Trophoblast cell (in vitro differentiated cells and primary cell): ENCODE data around the gene UPP2.
A peak's percentile ranks its signal among the peaks of the same experiment; 100 is the strongest.

Experiments used
- DNase-seq, 2 donors: peaks; one replicate each; pipeline ENCODE4 v3.0.0-alpha.2; 2016
- H2AFZ ChIP-seq: 2 replicates; pipeline ENCODE4 v1.6.1; 2013; ENCODE audit warnings: low read length, moderate library complexity, mild to moderate bottlenecking; ENCODE audit not compliant: insufficient read depth, poor library complexity
- H2AK5ac ChIP-seq: 2 replicates; pipeline ENCODE4 v1.6.1; 2013; ENCODE audit warnings: mild to moderate bottlenecking, low read length
- H2BK120ac ChIP-seq: 2 replicates; pipeline ENCODE4 v1.6.1; 2013; ENCODE audit warnings: low read length, mild to moderate bottlenecking, moderate library complexity; ENCODE audit not compliant: insufficient read depth, poor library complexity
- H2BK12ac ChIP-seq: 2 replicates; pipeline ENCODE4 v1.6.1; 2013; ENCODE audit warnings: mild to moderate bottlenecking, low read length, moderate library complexity
- H2BK5ac ChIP-seq: 2 replicates; pipeline ENCODE4 v1.6.1; 2013; ENCODE audit warnings: low read length, low read depth, moderate library complexity, mild to moderate bottlenecking; ENCODE audit not compliant: poor library complexity
- H3K14ac ChIP-seq: 2 replicates; pipeline ENCODE4 v1.6.1; 2013; ENCODE audit warnings: mild to moderate bottlenecking, low read length
- H3K18ac ChIP-seq: 2 replicates; pipeline ENCODE4 v1.6.1; 2013; ENCODE audit warnings: mild to moderate bottlenecking, low read length
- H3K23ac ChIP-seq: 2 replicates; pipeline ENCODE4 v1.6.1; 2013; ENCODE audit warnings: low read length
- H3K27ac ChIP-seq: 2 replicates; pipeline ENCODE4 v1.5.1; 2013; ENCODE audit warnings: low read depth, mild to moderate bottlenecking, inconsistent platforms, low read length, moderate library complexity
- H3K27me3 ChIP-seq: 2 replicates; pipeline ENCODE4 v1.6.1; 2013; ENCODE audit warnings: inconsistent platforms, mild to moderate bottlenecking, low read length, moderate library complexity; ENCODE audit not compliant: insufficient read depth
- H3K36me3 ChIP-seq, 2 experiments: 1 replicate in 1 of 2; 2 replicates in 1 of 2; pipeline ENCODE4 v1.6.1; 2013; ENCODE audit warnings: low read length in 2 of 2, mild to moderate bottlenecking in 2 of 2, moderate library complexity in 1 of 2; ENCODE audit not compliant: insufficient read depth in 2 of 2, control insufficient read depth in 1 of 2
- H3K4ac ChIP-seq: 2 replicates; pipeline ENCODE4 v1.6.1; 2013; ENCODE audit warnings: low read depth, mild to moderate bottlenecking, low read length, moderate library complexity
- H3K4me1 ChIP-seq, 2 experiments: 1 replicate in 1 of 2; 2 replicates in 1 of 2; pipeline ENCODE4 v1.6.1; 2013; ENCODE audit warnings: low read length in 2 of 2, mild to moderate bottlenecking in 2 of 2, moderate library complexity in 1 of 2; ENCODE audit not compliant: insufficient read depth in 2 of 2, control insufficient read depth in 1 of 2
- H3K4me2 ChIP-seq: 2 replicates; pipeline ENCODE4 v1.6.1; 2013; ENCODE audit warnings: inconsistent platforms, mild to moderate bottlenecking, low read length, moderate library complexity
- H3K4me3 ChIP-seq: 2 replicates; pipeline ENCODE4 v1.5.1; 2013; ENCODE audit warnings: mild to moderate bottlenecking, low read depth, low read length, inconsistent platforms
- H3K79me1 ChIP-seq: one replicate; pipeline ENCODE4 v1.6.1; 2013; ENCODE audit warnings: low read length
- H3K79me2 ChIP-seq: 2 replicates; pipeline ENCODE4 v1.6.1; 2013; ENCODE audit warnings: low read length, mild to moderate bottlenecking; ENCODE audit not compliant: control insufficient read depth, insufficient read depth, poor library complexity
- H3K9ac ChIP-seq: 2 replicates; pipeline ENCODE4 v1.6.1; 2013; ENCODE audit warnings: mild to moderate bottlenecking, low read length
- H3K9me3 ChIP-seq: 2 replicates; pipeline ENCODE4 v1.6.1; 2013; ENCODE audit warnings: low read depth, mild to moderate bottlenecking, control low read depth, inconsistent platforms, low read length; ENCODE audit not compliant: insufficient read depth
- H4K12ac ChIP-seq: 2 replicates; pipeline ENCODE4 v1.6.1; 2013; ENCODE audit warnings: low read depth, mild to moderate bottlenecking, low read length, moderate library complexity
- H4K8ac ChIP-seq: 2 replicates; pipeline ENCODE4 v1.6.1; 2013; ENCODE audit warnings: low read depth, mild to moderate bottlenecking, low read length, moderate library complexity
- H4K91ac ChIP-seq: one replicate; pipeline ENCODE4 v1.6.1; 2013; ENCODE audit warnings: low read depth, mild to moderate bottlenecking, low read length, moderate library complexity
- WGBS: extraction: QIAGEN DNeasy Blood & Tissue Kit; methylation state at CpG from one replicate; pipeline ENCODE4 v1.1.7; 2013; ENCODE audit warnings: missing lambda C conversion rate; ENCODE audit not compliant: insufficient read length, insufficient coverage; ENCODE audit errors: extremely low coverage; 5-methylcytosine and 5-hydroxymethylcytosine counted together

Gene UPP2

DNA sequence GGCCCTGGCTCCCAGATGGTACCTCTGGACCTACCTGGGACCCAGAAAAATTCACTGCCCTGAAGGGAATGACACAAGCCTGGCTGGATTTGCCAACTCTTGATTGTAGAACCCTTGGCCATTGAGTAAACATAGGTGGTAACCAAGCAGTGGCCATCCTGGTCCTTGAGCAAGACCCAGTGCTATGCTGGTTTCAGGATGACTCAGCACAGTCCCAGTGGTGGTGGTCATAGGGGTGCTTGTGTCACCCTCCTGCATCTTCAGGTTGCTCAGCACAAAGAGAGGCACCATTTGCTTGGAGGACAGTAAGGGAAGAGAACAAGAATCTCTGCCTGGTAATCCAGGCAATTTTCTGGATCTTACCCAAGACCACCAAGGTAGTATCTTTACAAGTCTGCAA, 52.9 kb downstream of the UPP2 start:
- no peak overlapping the region for H4K91ac ChIP-seq
- H3K18ac ChIP-seq = no peak overlapping the region
- DNase-seq = peak; percentile 87 to 90
- no peaks in the 10 kb centered on the region for H3K4me1 ChIP-seq
- no peak overlapping the region for H3K4me3 ChIP-seq
- H3K79me2 ChIP-seq = no peaks in the 10 kb centered on the region
- no peak overlapping the region for H4K8ac ChIP-seq
- H3K9me3 ChIP-seq = no peaks in the 10 kb centered on the region
- H3K27me3 ChIP-seq = no peaks in the 10 kb centered on the region
- no peak overlapping the region for H3K14ac ChIP-seq
- no peak overlapping the region for H3K27ac ChIP-seq
- H3K23ac ChIP-seq = no peak overlapping the region
- no peaks in the 10 kb centered on the region for H3K36me3 ChIP-seq
- H3K4ac ChIP-seq = no peak overlapping the region
- H2BK12ac ChIP-seq = no peak overlapping the region
- no peak overlapping the region for H2AK5ac ChIP-seq
- no peak overlapping the region for H3K9ac ChIP-seq
- no peak overlapping the region for H2BK120ac ChIP-seq
- no peak overlapping the region for H2BK5ac ChIP-seq
- H2AFZ ChIP-seq = no peak overlapping the region
- H3K79me1 ChIP-seq = peaks cover 2% of the 10 kb centered on the region
- no peak overlapping the region for H3K4me2 ChIP-seq
- H4K12ac ChIP-seq = no peak overlapping the region

DNA sequence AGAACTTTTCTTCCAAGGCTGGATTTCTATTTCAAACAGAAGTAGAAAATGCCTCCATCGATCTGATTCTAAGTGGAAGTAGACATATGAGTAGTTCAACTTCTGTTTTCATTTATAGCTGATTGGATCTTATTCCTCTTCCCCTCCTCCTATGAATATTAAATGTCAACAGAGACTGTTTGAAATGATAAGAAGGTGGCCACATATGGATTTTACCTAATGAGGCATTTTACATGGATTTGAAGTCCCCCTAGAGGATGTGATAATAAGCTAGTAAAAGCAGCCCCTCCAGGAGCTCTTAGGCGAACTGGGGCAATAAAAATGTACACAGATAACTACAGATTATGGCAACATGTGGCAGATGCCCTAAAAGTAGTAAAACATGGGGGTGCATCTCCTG, 71.0 kb downstream of the UPP2 start:
- Histone ChIP-seq H3K9ac (no peak overlapping the region), H2BK120ac (no peak overlapping the region), H4K91ac (no peak overlapping the region), H3K9me3 (no peaks in the 10 kb centered on the region), H3K4me1 (no peaks in the 10 kb centered on the region), H3K27me3 (no peaks in the 10 kb centered on the region), H4K8ac (no peak overlapping the region), H3K36me3 (no peaks in the 10 kb centered on the region), H3K79me1 (no peaks in the 10 kb centered on the region), H4K12ac (no peak overlapping the region), H3K4me3 (no peak overlapping the region), H3K79me2 (no peaks in the 10 kb centered on the region), H3K23ac (no peak overlapping the region), H3K14ac (no peak overlapping the region), H2AFZ (no peak overlapping the region), H3K27ac (no peak overlapping the region), H3K4ac (no peak overlapping the region), H2AK5ac (no peak overlapping the region), H2BK12ac (no peak overlapping the region), H3K4me2 (no peak overlapping the region), H3K18ac (no peak overlapping the region), H2BK5ac (no peak overlapping the region)
- WGBS = no CpG with 5 or more reads among the region's 2 CpGs
- no peak for DNase-seq

- Histone ChIP-seq H3K27ac (no peak overlapping the region), H3K9ac (no peak overlapping the region), H3K36me3 (no peaks in the 10 kb centered on the region), H2BK120ac (no peak overlapping the region), H3K4me2 (no peak overlapping the region), H4K91ac (no peak overlapping the region), H3K79me1 (no peaks in the 10 kb centered on the region), H3K14ac (no peak overlapping the region), H3K23ac (no peak overlapping the region), H4K8ac (no peak overlapping the region), H3K4me1 (no peaks in the 10 kb centered on the region), H4K12ac (no peak overlapping the region), H2BK5ac (no peak overlapping the region), H3K4ac (no peak overlapping the region), H3K27me3 (no peaks in the 10 kb centered on the region), H2AFZ (no peak overlapping the region), H2AK5ac (no peak overlapping the region), H3K9me3 (no peaks in the 10 kb centered on the region), H3K4me3 (no peak overlapping the region), H3K79me2 (no peaks in the 10 kb centered on the region), H3K18ac (no peak overlapping the region), H2BK12ac (no peak overlapping the region)
- DNase-seq = no peak
- no CpG with 5 or more reads among the region's 1 CpG for WGBS
Observed at GRCh38 chr2:158174495-158174894, 72.8 kb downstream of the UPP2 start.

GRCh38 chr2:158174956-158175355, 73.3 kb downstream of the UPP2 start:
- Histone ChIP-seq H3K4me1 (no peaks in the 10 kb centered on the region), H2AK5ac (no peak overlapping the region)

More at GRCh38 chr2:158174956-158175355, 73.3 kb downstream of the UPP2 start:
- no CpG with 5 or more reads among the region's 5 CpGs for WGBS
- H3K79me2 ChIP-seq = no peaks in the 10 kb centered on the region
- no peak overlapping the region for H4K91ac ChIP-seq
- H2BK5ac ChIP-seq = no peak overlapping the region
- no peak overlapping the region for H2BK12ac ChIP-seq
- no peak overlapping the region for H2BK120ac ChIP-seq
- no peaks in the 10 kb centered on the region for H3K36me3 ChIP-seq
- no peak for DNase-seq
- no peak overlapping the region for H3K4me3 ChIP-seq
- H3K18ac ChIP-seq = no peak overlapping the region
- H3K9me3 ChIP-seq = no peaks in the 10 kb centered on the region
- no peak overlapping the region for H4K12ac ChIP-seq
- H3K23ac ChIP-seq = no peak overlapping the region
- H2AFZ ChIP-seq = no peak overlapping the region
- no peak overlapping the region for H3K4ac ChIP-seq
- no peaks in the 10 kb centered on the region for H3K27me3 ChIP-seq
- no peak overlapping the region for H3K4me2 ChIP-seq
- H3K14ac ChIP-seq = no peak overlapping the region
- H4K8ac ChIP-seq = no peak overlapping the region
- no peak overlapping the region for H3K9ac ChIP-seq
- no peaks in the 10 kb centered on the region for H3K79me1 ChIP-seq
- no peak overlapping the region for H3K27ac ChIP-seq
